GM12892 (cell line): ENCODE results near the gene OR7G1.

Experiments
- DNase-seq: peaks from one replicate; pipeline ENCODE4 v3.0.0; 2011; ENCODE audit not compliant: insufficient read length
- FAIRE-seq: peaks from 2 replicates; lab custom pipeline; 2011; peaks lifted over from hg19 to GRCh38; lab: Jason Lieb, UNC
- POLR2A ChIP-seq: IDR thresholded peaks from 2 replicates; pipeline ENCODE4 v1.6.1; 2011; ENCODE audit warnings: low read depth, low read length, control low read depth
- POLR2AphosphoS5 ChIP-seq: IDR thresholded peaks from 2 replicates; pipeline ENCODE4 v1.6.1; 2011; ENCODE audit warnings: low read depth, low read length, control low read depth
- TAF1 ChIP-seq: IDR thresholded peaks from 2 replicates; pipeline ENCODE4 v1.6.1; 2011; ENCODE audit warnings: low read depth, mild to moderate bottlenecking, control low read depth, low read length, borderline replicate concordance

OR7G1 gene

GRCh38 chr19:9140159-9140874, 24.8 kb upstream of the OR7G1 start, which contains the start of gene ZNF317:
TSS of gene ZNF317 (plus strand) at chr19:9140397. CDS start at chr19:9156017, 15,620 bp downstream.
- TF ChIP-seq TAF1 (peak; percentile 81; the same call in 1 of the 2 replicates), POLR2AphosphoS5 (peak; percentile 92), POLR2A (peak; percentile 89)
- DNase-seq (peak; percentile 66), FAIRE-seq (peak; percentile 86)

- FAIRE-seq (peak; percentile 9), DNase-seq (no peak)
- no peak for TF ChIP-seq POLR2AphosphoS5
- TF ChIP-seq POLR2A: no peak
- TF ChIP-seq TAF1: no peak
Measured at GRCh38 chr19:9139609-9140158, 24.1 kb upstream of the OR7G1 start.

GRCh38 chr19:9132422-9132821, 16.9 kb upstream of the OR7G1 start:
- FAIRE-seq (no peak), DNase-seq (no peak)
- TF ChIP-seq TAF1: no peak
- no peak for TF ChIP-seq POLR2AphosphoS5

GRCh38 chr19:9130965-9131364, 15.4 kb upstream of the OR7G1 start:
- no peak for DNase-seq
- no peak for TF ChIP-seq POLR2AphosphoS5
- TF ChIP-seq TAF1: no peak
- no peak for TF ChIP-seq POLR2A
- no peak for FAIRE-seq

GRCh38 chr19:9128171-9128570, 12.6 kb upstream of the OR7G1 start:
- FAIRE-seq (no peak), DNase-seq (no peak)
- TF ChIP-seq POLR2AphosphoS5 (no peak), POLR2A (no peak), TAF1 (no peak)

GRCh38 chr19:9126900-9127405, 11.4 kb upstream of the OR7G1 start, which contains the start of gene OR7G3:
TSS of gene OR7G3 (minus strand) at chr19:9126950. CDS start at chr19:9126950, 0 bp downstream.
- TF ChIP-seq TAF1 (no peak), POLR2A (no peak), POLR2AphosphoS5 (no peak)
- no peak for FAIRE-seq

GRCh38 chr19:9116547-9116946, 984 bp upstream of the OR7G1 start:
- no peak for DNase-seq
- FAIRE-seq: no peak
- TF ChIP-seq TAF1: no peak

More at GRCh38 chr19:9126900-9127405, 11.4 kb upstream of the OR7G1 start, which contains the start of gene OR7G3:
- no peak for DNase-seq

- no peak for FAIRE-seq
- no peak for TF ChIP-seq POLR2AphosphoS5
- no peak for TF ChIP-seq TAF1
- TF ChIP-seq POLR2A: no peak
- no peak for DNase-seq
Measured at GRCh38 chr19:9109959-9110358, 5.6 kb downstream of the OR7G1 start.

GRCh38 chr19:9107375-9107774, 8.2 kb downstream of the OR7G1 start, which contains the start of gene OR7G2:
TSS of gene OR7G2 (minus strand) at chr19:9107475. CDS start at chr19:9103243, 4,232 bp downstream.
- TF ChIP-seq POLR2AphosphoS5 (no peak), POLR2A (no peak), TAF1 (no peak)
- DNase-seq (no peak), FAIRE-seq (no peak)

GRCh38 chr19:9086761-9087160, 28.8 kb downstream of the OR7G1 start, which contains the start of gene OR1M1:
TSS of gene OR1M1 (plus strand) at chr19:9087061. CDS start at chr19:9093245, 6,184 bp downstream.
- FAIRE-seq: no peak
- TF ChIP-seq POLR2AphosphoS5 (no peak), TAF1 (no peak), POLR2A (no peak)
- no peak for DNase-seq

GRCh38 chr19:9078651-9079050, 36.9 kb downstream of the OR7G1 start:
- DNase-seq (no peak), FAIRE-seq (no peak)
- no peak for TF ChIP-seq TAF1
- no peak for TF ChIP-seq POLR2A
- TF ChIP-seq POLR2AphosphoS5: no peak

GRCh38 chr19:9076901-9077300, 38.7 kb downstream of the OR7G1 start:
- DNase-seq: no peak
- FAIRE-seq: no peak
- TF ChIP-seq POLR2A (no peak), POLR2AphosphoS5 (no peak), TAF1 (no peak)
